Fibroblast of lung (primary cell): ENCODE data around the gene WNT7A. TPM values are rescaled to one million over a fixed set of nuclear protein-coding genes. Genes with fewer than 3 reads are reported as not detected.

Experiments used
- DNase-seq, 2 donors: peaks; one replicate each; pipeline versions ENCODE4 v3.0.0 to v3.0.0-alpha.2; 2010; ENCODE audit warnings: low read depth in 2 of 2
- H2AFZ ChIP-seq: 2 replicates; pipeline ENCODE4 v1.5.1; 2012; ENCODE audit warnings: low read length, control low read depth, inconsistent platforms
- H3K27ac ChIP-seq: 2 replicates; pipeline ENCODE4 v1.5.1; 2011; ENCODE audit warnings: low read length, control low read depth; ENCODE audit not compliant: insufficient read depth
- H3K27me3 ChIP-seq: 2 replicates; pipeline ENCODE4 v1.5.1; 2011; ENCODE audit warnings: mild to moderate bottlenecking, low read length; ENCODE audit not compliant: control insufficient read depth, insufficient read depth
- H3K36me3 ChIP-seq: 2 replicates; pipeline ENCODE4 v1.5.1; 2011; ENCODE audit warnings: low read length; ENCODE audit not compliant: control insufficient read depth, insufficient read depth
- H3K4me1 ChIP-seq: 2 replicates; pipeline ENCODE4 v1.5.1; 2011; ENCODE audit warnings: low read length; ENCODE audit not compliant: control insufficient read depth, insufficient read depth; ENCODE audit errors: extremely low read depth
- H3K4me2 ChIP-seq: 2 replicates; pipeline ENCODE4 v1.5.1; 2011; ENCODE audit warnings: low read length, control low read depth; ENCODE audit not compliant: insufficient read depth; ENCODE audit errors: extremely low read depth
- H3K4me3 ChIP-seq, 4 experiments: fragments of 200-600 bp in 1 of 4; sonication (generic) in 1 of 4; replicated peaks in 1 of 4; 2 replicates each; pipeline ENCODE4 v1.5.1; 2011 to 2016; ENCODE audit warnings: low read length in 4 of 4, low read depth in 3 of 4, mild to moderate bottlenecking in 3 of 4, control low read depth in 2 of 4, inconsistent platforms in 1 of 4, mixed read lengths in 1 of 4; ENCODE audit not compliant: insufficient read depth in 1 of 4; ENCODE audit errors: control extremely low read depth in 1 of 4
- H3K79me2 ChIP-seq: 2 replicates; pipeline ENCODE4 v1.5.1; 2012; ENCODE audit warnings: mild to moderate bottlenecking, low read length, inconsistent platforms; ENCODE audit not compliant: control insufficient read depth, insufficient read depth
- H3K9ac ChIP-seq: 2 replicates; pipeline ENCODE4 v1.5.1; 2011; ENCODE audit warnings: mild to moderate bottlenecking, low read length, control low read depth; ENCODE audit not compliant: insufficient read depth
- H3K9me3 ChIP-seq: 2 replicates; pipeline ENCODE4 v1.5.1; 2012; ENCODE audit warnings: low read depth, low read length; ENCODE audit not compliant: control insufficient read depth, insufficient read depth
- H4K20me1 ChIP-seq: 2 replicates; pipeline ENCODE4 v1.5.1; 2011; ENCODE audit warnings: low read length; ENCODE audit not compliant: control insufficient read depth, insufficient read depth; ENCODE audit errors: extremely low read depth
- CTCF ChIP-seq, 2 donors: IDR thresholded peaks in 1 of 2; conservative IDR thresholded peaks in 1 of 2; 1 replicate in 1 of 2; 2 replicates in 1 of 2; pipeline ENCODE4 v1.5.1; 2011 to 2012; ENCODE audit warnings: low read length in 2 of 2, control low read depth in 1 of 2, inconsistent platforms in 1 of 2, low read depth in 1 of 2, mild to moderate bottlenecking in 1 of 2
- EZH2 ChIP-seq: IDR thresholded peaks from 2 replicates; pipeline ENCODE4 v1.5.1; 2012; ENCODE audit warnings: low read length, control low read depth, mild to moderate bottlenecking; ENCODE audit errors: missing control alignments
- polyA plus RNA-seq, 2 donors: library from polyadenylated mRNA; depleted of rRNA in 1 of 2; stranded (reverse) in 1 of 2; unstranded in 1 of 2; fragments of >200 nt; gene quantifications; 2 replicates each; pipeline ENCODE4 v1.2.1, GENCODE V29; 2011 to 2012; ENCODE audit warnings: missing spikeins in 1 of 2
- total RNA-seq: library from RNA; depleted of rRNA; stranded (reverse); fragments of >200 nt; gene quantifications from 2 replicates; pipeline ENCODE4 v1.2.1, GENCODE V29; 2014

WNT7A gene
- total and polyA plus RNA-seq, 2 donors (not counting 1 experiment from before 2014, with no cell fraction given) = not detected

- Histone ChIP-seq H3K9me3 (no peaks in the 10 kb centered on the region), H3K4me2 (no peak overlapping the region), H3K36me3 (no peaks in the 10 kb centered on the region), H3K79me2 (no peaks in the 10 kb centered on the region), H4K20me1 (no peaks in the 10 kb centered on the region), H3K4me1 (no peaks in the 10 kb centered on the region), H2AFZ (no peak overlapping the region), H3K27ac (no peak overlapping the region), H3K4me3 (no peak overlapping the region), H3K27me3 (no peaks in the 10 kb centered on the region), H3K9ac (no peak overlapping the region)
- no peak for DNase-seq
- TF ChIP-seq CTCF (conservative IDR thresholded peaks at IDR 0.05 in 1 of 2, IDR thresholded peaks at IDR 0.05 in 1 of 2; ENCODE audit: low read depth in 1 of 2, low read length in 2 of 2) (no peak), EZH2 (no peak)
These were observed 36.5 kb upstream of the WNT7A start for GRCh38 chr3:13916375-13916774.

- no peak overlapping the region for H3K4me2 ChIP-seq
- TF ChIP-seq EZH2 (no peak), CTCF (conservative IDR thresholded peaks at IDR 0.05 in 1 of 2, IDR thresholded peaks at IDR 0.05 in 1 of 2; ENCODE audit: low read depth in 1 of 2, low read length in 2 of 2) (no peak)
- no peak for DNase-seq
- H3K9me3 ChIP-seq = no peaks in the 10 kb centered on the region
- H3K79me2 ChIP-seq = no peaks in the 10 kb centered on the region
- H3K27me3 ChIP-seq = no peaks in the 10 kb centered on the region
- no peaks in the 10 kb centered on the region for H3K36me3 ChIP-seq
- H3K27ac ChIP-seq = no peak overlapping the region
- H4K20me1 ChIP-seq = no peaks in the 10 kb centered on the region
- no peak overlapping the region for H3K4me3 ChIP-seq
- H3K9ac ChIP-seq = no peak overlapping the region
- H3K4me1 ChIP-seq = no peaks in the 10 kb centered on the region
- no peak overlapping the region for H2AFZ ChIP-seq
These were observed 22.9 kb upstream of the WNT7A start for GRCh38 chr3:13902648-13903238.

- H3K4me1 ChIP-seq = no peaks in the 10 kb centered on the region
- TF ChIP-seq CTCF (conservative IDR thresholded peaks at IDR 0.05 in 1 of 2, IDR thresholded peaks at IDR 0.05 in 1 of 2; ENCODE audit: low read depth in 1 of 2, low read length in 2 of 2) (no peak), EZH2 (no peak)
- H3K9ac ChIP-seq = no peak overlapping the region
- no peak overlapping the region for H3K4me2 ChIP-seq
- H3K9me3 ChIP-seq = no peaks in the 10 kb centered on the region
- H3K27me3 ChIP-seq = no peaks in the 10 kb centered on the region
- H2AFZ ChIP-seq = no peak overlapping the region
- no peaks in the 10 kb centered on the region for H3K36me3 ChIP-seq
- no peak for DNase-seq
- no peaks in the 10 kb centered on the region for H3K79me2 ChIP-seq
- H3K27ac ChIP-seq = no peak overlapping the region
- no peak overlapping the region for H3K4me3 ChIP-seq
- H4K20me1 ChIP-seq = no peaks in the 10 kb centered on the region
These were observed 22.2 kb upstream of the WNT7A start for GRCh38 chr3:13901935-13902584.
